Measurements from ENCODE around the gene SLC38A2.

DNA sequence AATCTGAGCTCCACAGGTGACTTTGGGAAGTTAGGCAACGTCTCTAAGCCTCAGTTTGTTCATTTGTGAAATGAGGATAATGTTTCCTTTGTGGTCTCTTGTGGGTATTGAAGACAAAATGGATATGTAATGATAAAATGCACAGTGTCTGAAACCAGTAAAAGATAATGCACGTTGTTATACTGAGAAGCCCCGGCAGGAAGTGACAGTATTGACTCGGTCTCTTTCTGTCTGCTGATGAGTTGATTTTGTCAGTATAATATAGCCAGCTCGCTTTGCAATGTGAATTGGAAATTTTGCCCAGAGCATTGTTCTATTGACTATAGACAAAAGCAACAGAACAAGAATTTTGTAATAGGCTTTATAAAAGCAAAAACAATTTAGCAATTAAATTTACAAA, 54.5 kb downstream of the SLC38A2 start:
- TF ChIP-seq, protein P1, sequence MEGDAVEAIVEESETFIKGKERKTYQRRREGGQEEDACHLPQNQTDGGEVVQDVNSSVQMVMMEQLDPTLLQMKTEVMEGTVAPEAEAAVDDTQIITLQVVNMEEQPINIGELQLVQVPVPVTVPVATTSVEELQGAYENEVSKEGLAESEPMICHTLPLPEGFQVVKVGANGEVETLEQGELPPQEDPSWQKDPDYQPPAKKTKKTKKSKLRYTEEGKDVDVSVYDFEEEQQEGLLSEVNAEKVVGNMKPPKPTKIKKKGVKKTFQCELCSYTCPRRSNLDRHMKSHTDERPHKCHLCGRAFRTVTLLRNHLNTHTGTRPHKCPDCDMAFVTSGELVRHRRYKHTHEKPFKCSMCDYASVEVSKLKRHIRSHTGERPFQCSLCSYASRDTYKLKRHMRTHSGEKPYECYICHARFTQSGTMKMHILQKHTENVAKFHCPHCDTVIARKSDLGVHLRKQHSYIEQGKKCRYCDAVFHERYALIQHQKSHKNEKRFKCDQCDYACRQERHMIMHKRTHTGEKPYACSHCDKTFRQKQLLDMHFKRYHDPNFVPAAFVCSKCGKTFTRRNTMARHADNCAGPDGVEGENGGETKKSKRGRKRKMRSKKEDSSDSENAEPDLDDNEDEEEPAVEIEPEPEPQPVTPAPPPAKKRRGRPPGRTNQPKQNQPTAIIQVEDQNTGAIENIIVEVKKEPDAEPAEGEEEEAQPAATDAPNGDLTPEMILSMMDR (IDR thresholded peaks at IDR 0.05), result no peak
- TF ChIP-seq POLR2AphosphoS5 (IDR thresholded peaks at IDR 0.05) (no peak), POLR2A (IDR thresholded peaks at IDR 0.05) (no peak), EP300 (IDR thresholded peaks at IDR 0.05) (no peak)
